Measurements from ENCODE around the gene USP31. TPM values are rescaled to one million over a fixed set of nuclear protein-coding genes. Genes with fewer than 3 reads are reported as not detected.

The USP31 gene
- total RNA-seq, 1 experiment from 2014 or later = 16.1 TPM

GRCh38 chr16:23182679-23183542, 33.7 kb upstream of the USP31 start, which contains the start of gene SCNN1G:
Gene SCNN1G (plus strand): TSS chr16:23182745. CDS start chr16:23186272, 3,527 bp downstream.
- no peak within 1 kb of the TSS; a peak in 1 of 7 replicates for H3K27ac Mint-ChIP-seq
- Histone ChIP-seq H4K20me1 (ENCODE audit: control insufficient read depth, insufficient read depth, insufficient read length) (no peaks in the 10 kb centered on the region), H2BK12ac (ENCODE audit: insufficient read length, low read depth, low read length) (no peak within 1 kb of the TSS), H2BK20ac (ENCODE audit: low read depth, low read length, poor library complexity, severe bottlenecking) (no peak within 1 kb of the TSS), H3K9me3 (ENCODE audit: control insufficient read depth, low read depth, low read length) (no peaks in the 10 kb centered on the region), H3K18ac (ENCODE audit: insufficient read length, low read depth, low read length) (no peak within 1 kb of the TSS), H4K8ac (replicated peaks; ENCODE audit: insufficient read length, low read depth, low read length) (no peak within 1 kb of the TSS), H3K23ac (ENCODE audit: insufficient read length, low read depth, low read length) (no peak within 1 kb of the TSS), H2BK120ac (ENCODE audit: low read depth, low read length, poor library complexity, severe bottlenecking) (no peak within 1 kb of the TSS), H3K56ac (ENCODE audit: insufficient read length, low read depth, low read length) (no peak within 1 kb of the TSS), H3K4ac (ENCODE audit: low read depth, low read length) (no peak within 1 kb of the TSS), H3T11ph (ENCODE audit: low read length) (no peak within 1 kb of the TSS), H3K4me1 (ENCODE audit: insufficient read depth, low read length) (no peaks in the 10 kb centered on the region), H3K23me2 (ENCODE audit: insufficient read length, low read depth, low read length, poor library complexity, severe bottlenecking) (peaks cover 6% of the 10 kb centered on the region), H3K27me3 (ENCODE audit: insufficient read depth, low read length) (peaks cover 15% of the 10 kb centered on the region; the same call in 1 of the 2 replicates), H3K27ac (ENCODE audit: insufficient read length, low read depth, low read length) (no peak within 1 kb of the TSS), H3K79me2 (ENCODE audit: insufficient read depth, low read length) (no peaks in the 10 kb centered on the region), H3K14ac (ENCODE audit: insufficient read depth, low read length) (no peak within 1 kb of the TSS), H3K79me1 (ENCODE audit: insufficient read depth, low read depth, low read length, poor library complexity, severe bottlenecking) (no peaks in the 10 kb centered on the region), H2BK15ac (ENCODE audit: low read depth, low read length) (no peak within 1 kb of the TSS), H3K9ac (ENCODE audit: extremely low read depth, insufficient read length, low read length) (no peak within 1 kb of the TSS), H2BK5ac (ENCODE audit: insufficient read length, low read length) (no peak within 1 kb of the TSS), H4K91ac (ENCODE audit: insufficient read length, low read depth, low read length) (no peak within 1 kb of the TSS), H3K4me2 (ENCODE audit: insufficient read depth, insufficient read length, low read length) (peak within 1 kb of the TSS; percentile 75), H4K5ac (ENCODE audit: insufficient read length, low read depth, low read length) (no peak within 1 kb of the TSS), H2AK5ac (ENCODE audit: insufficient read length, low read length) (no peak within 1 kb of the TSS), H2AFZ (ENCODE audit: low read length) (no peak within 1 kb of the TSS)
- peaks cover 17 to 25% of the 10 kb centered on the region in 2 experiments for H3K4me1 Mint-ChIP-seq
- H3K4me3 Mint-ChIP-seq = peak within 1 kb of the TSS; percentile 61 to 86
- peaks cover 0 to 3% of the 10 kb centered on the region in 2 experiments; a peak in 1 of 5 replicates for H3K9me3 Mint-ChIP-seq
- TF ChIP-seq CTCF (conservative IDR thresholded peaks at IDR 0.05) = peak; percentile 33; the same call in 1 of the 3 replicates
- peaks cover 45% of the 10 kb centered on the region for H3K27me3 Mint-ChIP-seq (ENCODE audit: low read depth)
- WGBS (ENCODE audit: extremely low coverage, insufficient read length, low lambda C conversion rate) = no CpG with 5 or more reads among the region's 71 CpGs
- DNase-seq = peak; percentile 42
- H3K36me3 Mint-ChIP-seq (ENCODE audit: insufficient read depth in 1 of 3, low read depth in 3 of 3) = no peaks in the 10 kb centered on the region; a peak in 1 of 7 replicates

All from H9 (cell line).